ENCODE results near the gene PAK5.

PAK5 gene

DNA sequence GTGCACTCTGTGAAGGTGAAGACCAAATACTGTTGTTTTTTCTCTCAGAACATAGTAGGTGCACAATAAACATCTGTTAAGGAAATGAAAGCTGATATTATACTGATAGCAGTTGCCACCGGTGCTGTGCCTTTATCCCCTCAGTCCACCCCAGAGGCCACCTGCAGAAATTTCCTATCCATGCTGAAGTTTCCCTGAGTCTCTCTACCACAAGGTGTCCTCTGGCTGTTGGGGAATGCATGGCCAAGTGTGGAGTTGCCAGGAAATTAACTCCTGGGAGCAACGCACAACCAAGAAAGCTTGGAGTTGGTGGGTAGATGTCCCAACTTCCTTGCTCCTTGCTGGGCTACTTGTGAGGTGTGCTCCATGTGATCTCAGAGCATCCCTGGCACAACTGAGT, 210.3 kb downstream of the PAK5 start:
- in situ Hi-C loops (cut with HindIII; ENCODE audit: low sequenced_read_pairs) = no loop called here
- TF ChIP-seq, protein P1, sequence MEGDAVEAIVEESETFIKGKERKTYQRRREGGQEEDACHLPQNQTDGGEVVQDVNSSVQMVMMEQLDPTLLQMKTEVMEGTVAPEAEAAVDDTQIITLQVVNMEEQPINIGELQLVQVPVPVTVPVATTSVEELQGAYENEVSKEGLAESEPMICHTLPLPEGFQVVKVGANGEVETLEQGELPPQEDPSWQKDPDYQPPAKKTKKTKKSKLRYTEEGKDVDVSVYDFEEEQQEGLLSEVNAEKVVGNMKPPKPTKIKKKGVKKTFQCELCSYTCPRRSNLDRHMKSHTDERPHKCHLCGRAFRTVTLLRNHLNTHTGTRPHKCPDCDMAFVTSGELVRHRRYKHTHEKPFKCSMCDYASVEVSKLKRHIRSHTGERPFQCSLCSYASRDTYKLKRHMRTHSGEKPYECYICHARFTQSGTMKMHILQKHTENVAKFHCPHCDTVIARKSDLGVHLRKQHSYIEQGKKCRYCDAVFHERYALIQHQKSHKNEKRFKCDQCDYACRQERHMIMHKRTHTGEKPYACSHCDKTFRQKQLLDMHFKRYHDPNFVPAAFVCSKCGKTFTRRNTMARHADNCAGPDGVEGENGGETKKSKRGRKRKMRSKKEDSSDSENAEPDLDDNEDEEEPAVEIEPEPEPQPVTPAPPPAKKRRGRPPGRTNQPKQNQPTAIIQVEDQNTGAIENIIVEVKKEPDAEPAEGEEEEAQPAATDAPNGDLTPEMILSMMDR (IDR thresholded peaks at IDR 0.05; ENCODE audit: low read depth, low read length, missing control alignments) = no peak
- DNase-seq (ENCODE audit: low read depth) = no peak
- H3K4me3 ChIP-seq (ENCODE audit: low read depth, low read length) = no peak overlapping the region

DNA sequence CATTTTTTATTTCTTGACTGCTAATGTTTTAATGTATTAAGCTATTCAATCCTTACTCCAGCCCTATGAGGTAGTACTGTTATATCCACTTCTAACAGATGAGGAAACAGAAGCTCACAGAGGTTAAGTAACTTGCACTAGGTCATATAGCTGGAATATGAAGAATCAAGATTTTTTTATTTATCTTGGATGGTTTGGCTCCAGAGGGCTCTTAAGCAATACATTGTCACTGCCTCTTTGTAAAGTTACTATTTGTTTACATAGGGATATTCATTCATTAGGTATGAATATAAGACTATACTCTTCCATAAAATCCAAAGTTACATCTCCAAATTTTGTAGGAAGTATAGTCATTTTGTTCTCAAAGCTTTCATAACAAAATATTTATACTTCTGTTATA, 210.7 kb downstream of the PAK5 start:
- no peak for DNase-seq (ENCODE audit: low read depth)
- in situ Hi-C loops (cut with HindIII; ENCODE audit: low sequenced_read_pairs) = no loop called here

DNA sequence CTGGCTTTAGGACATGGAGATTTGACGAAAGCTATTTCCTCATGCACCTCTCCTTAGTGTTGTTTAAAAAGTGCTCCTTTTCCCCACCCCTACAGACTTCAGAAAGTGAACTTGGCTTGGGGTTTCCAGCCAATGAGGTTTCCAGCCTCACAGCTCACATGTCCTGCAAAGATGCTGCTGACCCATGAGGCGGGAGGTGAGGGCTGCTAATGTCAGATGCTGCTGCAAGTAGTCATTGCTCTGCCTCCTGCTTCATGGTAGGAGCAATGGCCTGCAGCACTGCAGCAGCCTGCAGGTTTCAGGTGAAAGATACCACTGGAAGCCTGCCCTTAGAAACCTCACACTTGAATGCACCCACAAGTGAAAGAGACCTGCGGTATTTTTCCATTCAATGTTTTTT, 211.7 kb downstream of the PAK5 start:
- TF ChIP-seq, protein P1 (IDR thresholded peaks at IDR 0.05; ENCODE audit: low read depth, low read length, missing control alignments) = no peak
- H3K4me3 ChIP-seq (ENCODE audit: low read depth, low read length) = no peak overlapping the region
- DNase-seq (ENCODE audit: low read depth) = no peak
- in situ Hi-C loops (cut with HindIII; ENCODE audit: low sequenced_read_pairs) = no loop called here

More for the DNA sequence above, 210.7 kb downstream of the PAK5 start:
- TF ChIP-seq, protein P1 (IDR thresholded peaks at IDR 0.05; ENCODE audit: low read depth, low read length, missing control alignments) = no peak
- H3K4me3 ChIP-seq (ENCODE audit: low read depth, low read length) = no peak overlapping the region

DNA sequence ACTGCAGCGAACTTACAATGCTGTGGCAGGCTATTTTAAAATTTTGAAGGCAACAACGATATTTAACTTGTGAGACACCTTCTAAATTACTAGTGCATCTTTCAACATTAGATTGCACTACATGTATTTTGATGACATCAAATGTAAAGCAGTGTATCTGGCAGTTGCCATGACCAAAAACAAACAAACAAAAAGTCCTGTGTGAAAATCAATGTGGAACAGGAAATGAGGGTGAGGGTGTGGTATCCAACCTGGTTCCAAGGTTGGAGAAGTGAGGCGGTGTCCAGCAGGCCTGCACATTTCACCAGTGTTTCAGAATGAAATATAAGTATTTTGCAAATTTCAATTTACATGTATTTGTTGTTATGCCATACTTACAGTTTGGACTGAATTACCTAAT, 212.5 kb downstream of the PAK5 start:
- in situ Hi-C loops (cut with HindIII; ENCODE audit: low sequenced_read_pairs) = no loop called here

DNA sequence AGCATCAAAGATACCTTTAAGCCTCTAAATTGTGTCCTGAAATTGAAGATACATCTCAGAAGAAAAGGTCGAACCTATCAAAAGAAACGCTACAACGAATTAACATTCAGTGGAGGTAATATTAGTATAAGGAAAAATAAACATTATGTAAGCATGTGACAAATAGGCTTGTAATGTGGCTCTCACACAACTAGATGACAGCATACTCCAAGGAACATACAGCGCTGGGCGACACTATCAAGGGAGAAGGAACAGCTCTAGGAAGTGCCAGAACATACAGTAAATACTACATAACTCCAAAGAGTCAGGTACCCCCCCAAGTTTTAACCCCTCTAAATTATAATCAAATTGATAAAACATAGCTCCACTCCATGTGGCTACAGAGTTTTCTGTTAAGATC, 220.9 kb downstream of the PAK5 start:
- DNase-seq (ENCODE audit: low read depth) = peak; percentile 9
- in situ Hi-C loops (cut with HindIII; ENCODE audit: low sequenced_read_pairs) = no loop called here

More for the DNA sequence above, 212.5 kb downstream of the PAK5 start:
- no peak overlapping the region for H3K4me3 ChIP-seq (ENCODE audit: low read depth, low read length)
- DNase-seq (ENCODE audit: low read depth) = no peak
- TF ChIP-seq, protein P1 (IDR thresholded peaks at IDR 0.05; ENCODE audit: low read depth, low read length, missing control alignments) = no peak

DNA sequence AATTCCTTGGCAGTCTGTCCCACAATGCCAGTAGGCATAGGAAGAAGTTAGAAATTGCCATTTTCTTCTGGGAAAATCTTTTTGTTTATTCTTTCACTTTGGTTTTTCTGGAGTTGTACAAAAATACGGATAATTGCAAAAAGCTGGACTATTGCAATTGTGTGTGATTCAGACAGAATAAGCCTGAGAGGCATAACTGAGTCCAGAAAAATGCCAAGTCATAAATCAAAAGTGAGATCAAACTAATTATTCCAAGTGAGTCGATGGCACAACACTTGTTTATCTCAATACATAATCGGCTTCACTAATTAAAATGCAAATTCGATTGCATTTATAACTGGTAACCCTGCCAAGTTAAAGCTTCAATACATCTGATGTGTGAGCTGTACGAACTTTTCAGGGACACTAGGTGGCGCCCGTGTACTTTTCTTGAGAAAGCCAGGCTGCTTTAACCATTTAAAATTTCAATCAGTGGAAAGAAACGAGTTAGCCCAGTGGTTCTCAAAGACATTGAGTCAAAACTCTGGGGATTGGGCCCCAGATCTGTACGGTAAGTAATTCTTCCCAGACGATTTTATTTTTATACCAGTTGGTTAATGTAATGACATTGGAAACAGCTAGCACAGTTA, 221.9 kb downstream of the PAK5 start:
- H3K4me3 ChIP-seq (ENCODE audit: low read depth, low read length) = no peak overlapping the region
- DNase-seq (ENCODE audit: low read depth) = peak; percentile 41
- in situ Hi-C loops (cut with HindIII; ENCODE audit: low sequenced_read_pairs) = no loop called here
- TF ChIP-seq, protein P1 (IDR thresholded peaks at IDR 0.05; ENCODE audit: low read depth, low read length, missing control alignments) = peak; percentile 66

More for the DNA sequence above, 220.9 kb downstream of the PAK5 start:
- TF ChIP-seq, protein P1 (IDR thresholded peaks at IDR 0.05; ENCODE audit: low read depth, low read length, missing control alignments) = peak; percentile 29
- no peak overlapping the region for H3K4me3 ChIP-seq (ENCODE audit: low read depth, low read length)
